H54 (cell line): ENCODE results near the gene CFAP221.
"Not testable (repeated sequence)": the region's sequence is repeated elsewhere in the genome, so short reads cannot be mapped to it uniquely, and the experiment has no call there.

Source experiments
- DNase-seq: peaks from one replicate; pipeline ENCODE4 v3.0.0; 2011; ENCODE audit warnings: low spot score, mixed read lengths; ENCODE audit not compliant: insufficient read length
- FAIRE-seq: peaks from 3 replicates; lab custom pipeline; 2011; peaks lifted over from hg19 to GRCh38; lab: Jason Lieb, UNC
- POLR2A ChIP-seq: IDR thresholded peaks from 2 replicates; pipeline ENCODE4 v1.6.1; 2011; ENCODE audit warnings: low read depth, mild to moderate bottlenecking, low read length

The CFAP221 gene

DNA sequence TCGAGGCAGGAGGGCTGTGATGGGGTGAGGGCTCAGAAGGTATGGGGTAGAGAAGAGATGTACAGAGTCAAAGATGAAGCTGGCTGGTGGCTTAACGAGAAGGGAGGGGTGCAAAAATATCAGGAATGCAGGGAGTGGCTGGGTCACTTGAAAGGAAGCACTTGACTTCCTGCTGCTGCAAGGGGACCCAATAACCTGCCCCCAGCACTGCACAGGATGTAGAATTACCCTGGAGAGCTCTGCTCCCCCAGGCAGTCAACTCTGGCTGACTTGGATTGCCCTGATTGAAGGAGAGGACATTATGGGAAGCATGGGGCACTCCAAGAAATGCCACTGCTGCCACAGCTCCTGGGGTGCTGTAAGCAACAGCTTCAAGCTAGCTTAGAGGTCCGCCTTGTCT lies 41.8 kb downstream of the CFAP221 start:
- no peak for TF ChIP-seq POLR2A
- DNase-seq: no peak
- FAIRE-seq: no peak

DNA sequence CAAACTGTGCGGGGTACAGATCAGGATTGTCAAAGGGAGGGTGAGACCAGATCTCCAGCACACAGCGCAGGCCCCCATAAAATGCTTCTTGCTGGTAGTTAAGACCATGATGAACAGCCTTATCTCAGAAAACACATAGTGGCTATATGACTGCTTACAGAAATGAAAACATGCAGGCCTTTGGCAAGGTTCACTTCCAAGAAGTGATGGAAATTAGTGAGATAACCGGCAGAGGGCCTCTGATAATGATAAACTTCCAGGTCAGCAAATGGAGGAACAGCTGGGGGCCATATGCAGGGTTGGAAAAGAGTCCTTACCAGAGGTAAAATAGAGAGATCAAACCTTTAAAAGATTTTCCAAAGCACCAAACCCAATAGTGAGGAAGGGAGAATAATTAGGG lies 46.6 kb downstream of the CFAP221 start:
- no peak for FAIRE-seq

GRCh38 chr2:119591523-119591922 lies 47.3 kb downstream of the CFAP221 start:
- FAIRE-seq (no peak), DNase-seq (no peak)
- no peak for TF ChIP-seq POLR2A

More for the DNA sequence above, 46.6 kb downstream of the CFAP221 start:
- DNase-seq: no peak
- no peak for TF ChIP-seq POLR2A

- FAIRE-seq (no peak), DNase-seq (no peak)
- TF ChIP-seq POLR2A: no peak
Measured at GRCh38 chr2:119592436-119592835, 48.2 kb downstream of the CFAP221 start.

- no peak for DNase-seq
- FAIRE-seq: no peak
- TF ChIP-seq POLR2A: no peak
Measured at GRCh38 chr2:119596638-119597037, 52.4 kb downstream of the CFAP221 start.

DNA sequence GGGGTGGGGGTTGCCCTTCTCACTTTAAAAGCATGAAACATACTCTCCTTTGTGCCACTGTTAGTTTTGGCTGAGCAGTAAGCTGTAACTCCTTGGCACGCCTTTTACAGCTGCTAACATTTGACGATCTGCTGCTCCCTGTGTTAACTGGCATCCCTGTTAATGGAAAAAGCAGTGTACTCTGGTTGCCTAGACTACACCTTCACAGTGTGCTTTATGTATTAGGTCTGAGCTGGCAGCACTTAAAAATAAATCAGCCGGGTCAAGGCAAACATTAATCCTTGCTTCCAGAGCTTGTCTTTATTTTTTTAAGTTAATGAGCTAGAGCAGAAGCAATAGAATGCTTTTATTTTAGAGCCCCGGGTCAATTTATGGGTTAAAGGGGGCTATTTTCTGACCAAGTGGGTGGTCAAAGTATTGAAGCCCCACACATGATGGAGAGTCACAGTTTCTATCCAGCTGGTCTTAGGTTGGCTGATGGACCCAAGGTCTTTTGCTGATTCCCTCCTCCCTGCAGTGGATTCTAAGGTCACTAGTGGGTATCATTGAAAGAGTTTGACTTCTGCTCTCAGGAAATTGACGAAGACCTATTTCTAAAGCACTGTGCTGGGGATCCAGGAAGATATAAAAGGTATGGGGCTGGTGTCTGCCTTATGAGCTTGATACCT lies 54.5 kb downstream of the CFAP221 start:
- FAIRE-seq (no peak), DNase-seq (no peak)
- no peak for TF ChIP-seq POLR2A

GRCh38 chr2:119599384-119599783 lies 55.1 kb downstream of the CFAP221 start:
- no peak for TF ChIP-seq POLR2A
- FAIRE-seq: no peak

GRCh38 chr2:119605096-119605495 lies 60.8 kb downstream of the CFAP221 start:
- FAIRE-seq (no peak), DNase-seq (no peak)
- TF ChIP-seq POLR2A: no peak

More at GRCh38 chr2:119599384-119599783, 55.1 kb downstream of the CFAP221 start:
- DNase-seq: no peak

DNA sequence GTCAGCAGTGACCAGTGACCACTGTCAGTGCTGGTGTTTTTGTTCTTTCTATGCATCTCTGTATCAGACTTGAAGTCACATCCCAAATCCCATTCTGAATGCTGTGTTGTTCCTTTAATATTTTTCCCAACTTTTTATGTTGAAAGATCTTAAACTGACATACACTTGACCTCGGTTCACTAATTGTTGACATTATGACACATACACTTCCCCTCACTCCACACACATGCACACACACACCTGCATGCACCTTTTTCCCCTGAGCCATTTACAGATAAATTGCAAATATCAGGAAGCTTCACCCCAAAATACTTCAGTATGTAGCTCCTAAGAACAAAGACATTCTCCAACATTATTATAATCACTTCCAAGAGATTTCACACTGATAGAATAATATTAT lies 62.4 kb downstream of the CFAP221 start:
- no peak for TF ChIP-seq POLR2A
- no peak for DNase-seq

GRCh38 chr2:119608553-119608952 lies 64.3 kb downstream of the CFAP221 start:
- FAIRE-seq (no peak), DNase-seq (no peak)
- no peak for TF ChIP-seq POLR2A

More for the DNA sequence above, 62.4 kb downstream of the CFAP221 start:
- FAIRE-seq: no peak

- TF ChIP-seq POLR2A: no peak
- FAIRE-seq: no peak
- no peak for DNase-seq
Measured at GRCh38 chr2:119609337-119609736, 65.1 kb downstream of the CFAP221 start.

- not testable (repeated sequence) for FAIRE-seq
Measured at GRCh38 chr2:119614140-119614539, 69.9 kb downstream of the CFAP221 start.

GRCh38 chr2:119616421-119616820 lies 72.2 kb downstream of the CFAP221 start:
- no peak for TF ChIP-seq POLR2A
- DNase-seq (no peak), FAIRE-seq (no peak)

More at GRCh38 chr2:119614140-119614539, 69.9 kb downstream of the CFAP221 start:
- not testable (repeated sequence) for DNase-seq

GRCh38 chr2:119617455-119617854 lies 73.2 kb downstream of the CFAP221 start:
- FAIRE-seq: no peak
- no peak for DNase-seq
- no peak for TF ChIP-seq POLR2A

DNA sequence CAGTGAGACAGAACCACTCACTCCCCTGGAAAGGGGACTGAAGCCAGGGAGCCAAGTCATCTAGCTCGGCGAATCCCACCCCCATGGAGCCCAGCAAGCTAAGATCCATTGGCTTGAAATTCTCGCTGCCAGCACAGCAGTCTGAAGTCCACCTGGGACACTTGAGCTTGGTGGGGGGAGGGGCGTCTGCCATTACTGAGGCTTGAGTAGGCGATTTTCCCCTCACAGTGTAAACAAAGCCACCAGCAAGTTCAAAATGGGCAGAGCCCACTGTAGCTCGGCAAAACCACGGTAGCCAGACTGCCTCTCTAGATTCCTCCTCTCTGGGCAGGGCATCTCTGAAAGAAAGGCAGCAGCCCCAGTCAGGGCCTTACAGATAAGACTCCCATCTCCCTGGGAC lies 74.5 kb downstream of the CFAP221 start:
- not testable (repeated sequence) for DNase-seq, FAIRE-seq
